A673 (cell line): Measurements from ENCODE around the gene TOMM22.

Experiments used
- CTCF ChIP-seq: fragments of 300-800, 200-600 bp; sonication (generic); conservative IDR thresholded peaks from 2 replicates; pipeline ENCODE4 v1.5.1; 2017; ENCODE audit warnings: low read depth, mild to moderate bottlenecking, antibody characterized with exemption, low read length, moderate library complexity, mixed read lengths
- EZH2 ChIP-seq: fragments of 200-600 bp; sonication (generic); IDR thresholded peaks from 2 replicates; pipeline ENCODE4 v1.6.1; 2017; ENCODE audit warnings: borderline replicate concordance, low read depth, mild to moderate bottlenecking, mixed read lengths, antibody characterized with exemption, low read length; ENCODE audit not compliant: poor library complexity, severe bottlenecking

GRCh38 chr22:38727123-38727522 is 45.4 kb downstream of the TOMM22 start:
- TF ChIP-seq CTCF (no peak), EZH2 (no peak)
